GM12878 (cell line): ENCODE measurements around the gene XPO5. TPM values are rescaled to one million over a fixed set of nuclear protein-coding genes. Genes with fewer than 3 reads are reported as not detected.

Experiments
- ATAC-seq: fragments of 200-7000 bp; cut with Tn5 transposase; 3 replicates; pipeline ENCODE4 v1.9.1; 2020; ENCODE audit warnings: mild to moderate bottlenecking, moderate library complexity
- BruUV-seq: library from RNA; stranded (reverse); fragments of 400-500 nt; replicated peaks from 2 replicates; lab custom pipeline; 2021; lab: Mats Ljungman, UMichigan
- CTCF ChIA-PET: fragments of 300-600 bp; sonication (Branson Sonifier 250); formaldehyde crosslinking; extraction: SDS; loops from one replicate; lab custom pipeline; 2021; ENCODE audit warnings: inconsistent platforms; lab: Yijun Ruan, JAX
- POLR2A ChIA-PET: fragments of 350-600 bp; formaldehyde crosslinking; extraction: SDS; loops from one replicate; lab custom pipeline; 2021; ENCODE audit warnings: inconsistent platforms; lab: Charles Lee
- RAD21 ChIA-PET: fragments of 300-600 bp; sonication (Branson Sonifier 250); formaldehyde crosslinking; loops from one replicate; lab custom pipeline; 2023; ENCODE audit warnings: antibody characterized with exemption; ENCODE audit not compliant: unreplicated experiment; lab: Charles Lee
- SMC1A ChIA-PET: fragments of 300-600 bp; sonication (Branson Sonifier 250); formaldehyde crosslinking; loops from one replicate; lab custom pipeline; 2023; ENCODE audit not compliant: unreplicated experiment, uncharacterized antibody; lab: Charles Lee
- DNase-seq: peaks from one replicate; pipeline ENCODE4 v3.0.0-alpha.2; 2011; ENCODE audit warnings: low read depth, low spot score
- FAIRE-seq: peaks from 3 replicates; lab custom pipeline; 2011; peaks lifted over from hg19 to GRCh38; lab: Jason Lieb, UNC
- H2AFZ ChIP-seq: 2 replicates; pipeline ENCODE4 v1.6.0; 2011; ENCODE audit warnings: low read depth, low read length, control low read depth; ENCODE audit not compliant: control insufficient read depth
- H3K27ac ChIP-seq: 2 replicates; pipeline ENCODE4 v1.5.1; 2011; ENCODE audit warnings: control low read depth; ENCODE audit not compliant: control insufficient read depth, insufficient read depth
- H3K27me3 ChIP-seq, 2 experiments: replicated peaks in 1 of 2; 2 replicates each; pipeline versions ENCODE4 v1.6.0 to v1.6.1; 2011; ENCODE audit warnings: low read length in 1 of 2; ENCODE audit not compliant: control insufficient read depth in 2 of 2, insufficient read depth in 2 of 2
- H3K36me3 ChIP-seq, 2 experiments: 2 replicates each; pipeline ENCODE4 v1.5.1; 2011; ENCODE audit warnings: low read length in 1 of 2; ENCODE audit not compliant: control insufficient read depth in 2 of 2, insufficient read depth in 2 of 2
- H3K4me1 ChIP-seq: 2 replicates; pipeline ENCODE4 v1.6.1; 2011; ENCODE audit warnings: mild to moderate bottlenecking, low read length, moderate library complexity, mixed read lengths; ENCODE audit not compliant: control insufficient read depth, insufficient read depth
- H3K4me2 ChIP-seq: 2 replicates; pipeline ENCODE4 v1.6.0; 2011; ENCODE audit warnings: control low read depth; ENCODE audit not compliant: control insufficient read depth, insufficient read depth
- H3K4me3 ChIP-seq: fragments of 200-600 bp; sonication (generic); 2 replicates; pipeline ENCODE4 v1.5.1; 2016
- H3K79me2 ChIP-seq: 2 replicates; pipeline ENCODE4 v1.6.0; 2011; ENCODE audit warnings: low read length; ENCODE audit not compliant: control insufficient read depth, insufficient read depth
- H3K9ac ChIP-seq: 2 replicates; pipeline ENCODE4 v1.8.0; 2011; ENCODE audit warnings: low read length, control low read depth, mixed read lengths; ENCODE audit not compliant: control insufficient read depth, insufficient read depth
- H3K9me3 ChIP-seq: replicated peaks from 3 replicates; pipeline ENCODE4 v1.5.1; 2011; ENCODE audit warnings: mild to moderate bottlenecking, low read length; ENCODE audit not compliant: control insufficient read depth, insufficient read depth
- H4K20me1 ChIP-seq: 2 replicates; pipeline ENCODE4 v1.6.0; 2011; ENCODE audit not compliant: control insufficient read depth, insufficient read depth
- BCL3 ChIP-seq: IDR thresholded peaks from 2 replicates; pipeline ENCODE4 v1.6.1; 2011; ENCODE audit warnings: borderline replicate concordance, low read depth, mild to moderate bottlenecking, moderate library complexity, low read length; ENCODE audit not compliant: insufficient read depth, poor library complexity, severe bottlenecking
- BMI1 ChIP-seq: fragments of 450-650 bp; IDR thresholded peaks from 2 replicates; pipeline ENCODE4 v1.6.1; 2016; ENCODE audit warnings: mild to moderate bottlenecking, moderate library complexity, borderline replicate concordance
- CEBPB ChIP-seq, 2 experiments: fragments of 150-350 bp in 1 of 2; IDR thresholded peaks; 2 replicates each; pipeline ENCODE4 v1.6.1; 2012 to 2014; ENCODE audit warnings: low read depth in 2 of 2, low read length in 2 of 2, borderline replicate concordance in 1 of 2, inconsistent platforms in 1 of 2
- CREB1 ChIP-seq: IDR thresholded peaks from 2 replicates; pipeline ENCODE4 v1.6.1; 2012; ENCODE audit warnings: low read depth, mild to moderate bottlenecking, inconsistent platforms
- E4F1 ChIP-seq: fragments of 450-650 bp; IDR thresholded peaks from 2 replicates; pipeline ENCODE4 v1.6.1; 2018; ENCODE audit warnings: borderline replicate concordance, mild to moderate bottlenecking; ENCODE audit not compliant: partially characterized antibody
- EED ChIP-seq: sonication (generic); IDR thresholded peaks from 2 replicates; pipeline ENCODE4 v1.6.1; 2016; ENCODE audit warnings: antibody characterized with exemption, low read depth
- GATAD2B ChIP-seq: fragments of 450-650 bp; conservative IDR thresholded peaks from 2 replicates; pipeline ENCODE4 v1.6.1; 2017; ENCODE audit warnings: low read depth, mild to moderate bottlenecking, moderate library complexity
- NBN ChIP-seq: fragments of 450-650 bp; IDR thresholded peaks from 2 replicates; pipeline ENCODE4 v1.6.1; 2016
- POLR2A ChIP-seq: IDR thresholded peaks from 2 replicates; pipeline ENCODE4 v1.6.1; 2011; ENCODE audit warnings: low read depth, mild to moderate bottlenecking, low read length
- SRF ChIP-seq, 2 experiments: IDR thresholded peaks; 2 replicates each; pipeline ENCODE4 v1.6.1; 2011; ENCODE audit warnings: low read depth in 2 of 2, low read length in 2 of 2, mild to moderate bottlenecking in 1 of 2, moderate library complexity in 1 of 2
- SUPT20H ChIP-seq: IDR thresholded peaks from 2 replicates; pipeline ENCODE4 v1.6.1; 2011; ENCODE audit warnings: low read depth, mild to moderate bottlenecking, low read length, moderate library complexity, borderline replicate concordance; ENCODE audit not compliant: control insufficient read depth
- WRNIP1 ChIP-seq: IDR thresholded peaks from 2 replicates; pipeline ENCODE4 v1.6.1; 2011; ENCODE audit warnings: low read depth, low read length, improper control_type of control experiment, borderline replicate concordance
- YBX1 ChIP-seq: fragments of 450-650 bp; IDR thresholded peaks from 2 replicates; pipeline ENCODE4 v1.6.1; 2016; ENCODE audit warnings: antibody characterized with exemption
- ZBTB33 ChIP-seq: fragments of 450-650 bp; IDR thresholded peaks from 2 replicates; pipeline ENCODE4 v1.6.1; 2017; ENCODE audit warnings: mild to moderate bottlenecking
- ZNF217 ChIP-seq: fragments of 450-650 bp; IDR thresholded peaks from 2 replicates; pipeline ENCODE4 v1.6.1; 2017; ENCODE audit warnings: antibody characterized with exemption, mild to moderate bottlenecking
- ZNF274 ChIP-seq: IDR thresholded peaks from one replicate; pipeline ENCODE4 v1.8.0; 2011; ENCODE audit not compliant: insufficient read length, insufficient read depth
- WGBS: methylation state at CpG from one replicate; pipeline ENCODE4 v1.1.6; 2016; ENCODE audit warnings: low lambda C conversion rate; ENCODE audit not compliant: insufficient replicate concordance, insufficient coverage; ENCODE audit errors: missing lambda C conversion rate; 5-methylcytosine and 5-hydroxymethylcytosine counted together
- in situ Hi-C: fragments of 300-500 bp; cut with MboI; formaldehyde crosslinking; loops from 9 replicates; pipeline ENCODE4 v1.14.3; 2018; ENCODE audit warnings: mixed read lengths
- intact Hi-C: fragments of 100-400 bp; cut with micrococcal nuclease; formaldehyde crosslinking; loops from one replicate; pipeline ENCODE4 v1.14.2; 2022; ENCODE audit not compliant: unreplicated experiment
- polyA plus RNA-seq, 11 experiments: library from polyadenylated mRNA; depleted of rRNA in 4 of 11; unstranded in 6 of 11; stranded (reverse) in 5 of 11; fragments of >200 nt; fragmentation: Nextera tagmentation in 4 of 11; fragmentation: Illumina TruSeq in 1 of 11; extraction: Ambion mirVana in 4 of 11; extraction: Trizol in 1 of 11; gene quantifications; 1 replicate in 1 of 11; 2 replicates in 10 of 11; pipeline versions ENCODE4 v1.2.1 to v1.2.3, GENCODE V29; 2011 to 2016; ENCODE audit warnings: inconsistent platforms in 2 of 11, missing spikeins in 2 of 11, low read depth in 1 of 11
- total RNA-seq, 4 experiments: library from RNA; depleted of rRNA in 3 of 4; stranded (reverse); fragments of >200 nt in 3 of 4; fragmentation: Illumina TruSeq in 1 of 4; extraction: Trizol in 1 of 4; gene quantifications; 2 replicates each; pipeline versions ENCODE4 v1.2.1 to v1.2.3, GENCODE V29; 2013 to 2021

The XPO5 gene
- total and polyA plus RNA-seq, 10 of the 15 experiments (the other 5 are each of a cell fraction or from before 2014, with no cell fraction given): 11.3 to 76.0 (median 41.6) TPM

- in situ Hi-C loops: no loop called here
- no TSS peak for BruUV-seq
- no peak overlapping the region for H3K27ac ChIP-seq
Observed at GRCh38 chr6:43579171-43579570, 3.3 kb upstream of the XPO5 start.

More at GRCh38 chr6:43579171-43579570, 3.3 kb upstream of the XPO5 start:
- ChIA-PET RAD21 (interaction anchor here (0.5 to 2.0 kb wide), 2 partner anchors 50 to 55 kb away, joined by 3 to 7 read pairs; partner anchors contain the start of gene GTPBP2), POLR2A (interaction anchor here (0.7 to 2.6 kb wide), 2 partner anchors 51 to 190 kb away, joined by 3 to 16 read pairs; partner anchors contain the start of gene GTPBP2), SMC1A (interaction anchor here (0.7 to 1.3 kb wide), 2 partner anchors 8 to 15 kb away, joined by 3 read pairs; no protein-coding TSS in a partner anchor), CTCF (interaction anchor here (0.5 to 1.7 kb wide), 5 partner anchors 21 to 499 kb away, joined by 3 to 6 read pairs (median 3); no protein-coding TSS in a partner anchor)
- Histone ChIP-seq H3K4me1 (no peaks in the 10 kb centered on the region), H3K27me3 (no peaks in the 10 kb centered on the region), H3K4me2 (peak overlapping the region; percentile 68; the same call in 1 of the 2 replicates), H3K9ac (peak overlapping the region; percentile 34; the same call in 1 of the 2 replicates), H3K36me3 (peaks cover 0 to 21% of the 10 kb centered on the region in 2 experiments; a peak in 1 of 4 replicates), H3K4me3 (peak overlapping the region; percentile 89), H2AFZ (no peak overlapping the region), H3K9me3 (no peaks in the 10 kb centered on the region), H4K20me1 (no peaks in the 10 kb centered on the region), H3K79me2 (peaks cover 58% of the 10 kb centered on the region)
- FAIRE-seq: no peak
- no peak for ATAC-seq
- no peak for DNase-seq
- TF ChIP-seq POLR2A (no peak), SUPT20H (no peak), SRF (IDR thresholded peaks at IDR 0.05; ENCODE audit: low read depth in 2 of 2, low read length in 2 of 2) (no peak), EED (no peak), GATAD2B (no peak), ZNF217 (no peak), ZBTB33 (no peak), BCL3 (no peak), WRNIP1 (no peak), CEBPB (IDR thresholded peaks at IDR 0.05; ENCODE audit: borderline replicate concordance in 1 of 2, low read depth in 2 of 2, low read length in 2 of 2) (no peak), E4F1 (no peak), ZNF274 (no peak), BMI1 (no peak), CREB1 (no peak), NBN (no peak), YBX1 (no peak)
- WGBS: 64% methylated on average over 2 of the region's 2 CpGs
- intact Hi-C loops: no loop called here
